Mesodermal cell (in vitro differentiated cells): ENCODE results near the gene APP.

Source experiments
- H3K27ac ChIP-seq: 2 replicates; pipeline ENCODE4 v1.7.0; 2013; ENCODE audit warnings: mild to moderate bottlenecking, low read depth, low read length, moderate library complexity; ENCODE audit not compliant: severe bottlenecking
- H3K36me3 ChIP-seq: 2 replicates; pipeline ENCODE4 v1.7.1; 2013; ENCODE audit warnings: mild to moderate bottlenecking, low read length, moderate library complexity; ENCODE audit not compliant: control insufficient read depth, insufficient read depth
- H3K4me1 ChIP-seq: one replicate; pipeline ENCODE4 v1.7.1; 2013; ENCODE audit warnings: mild to moderate bottlenecking, low read length; ENCODE audit not compliant: insufficient read depth, control insufficient read depth, poor library complexity, severe bottlenecking
- H3K4me3 ChIP-seq: 2 replicates; pipeline ENCODE4 v1.7.0; 2013; ENCODE audit warnings: low read length, control low read depth, mild to moderate bottlenecking; ENCODE audit not compliant: insufficient read depth, poor library complexity, severe bottlenecking; ENCODE audit errors: extremely low read depth
- H3K9me3 ChIP-seq: 2 replicates; pipeline ENCODE4 v1.7.1; 2013; ENCODE audit warnings: mild to moderate bottlenecking, low read length, moderate library complexity; ENCODE audit not compliant: control insufficient read depth
- WGBS, 2 experiments: methylation state at CpG; one replicate each; pipeline ENCODE4 v1.1.5; 2013; ENCODE audit warnings: missing lambda C conversion rate in 2 of 2; ENCODE audit not compliant: insufficient coverage in 2 of 2; 5-methylcytosine and 5-hydroxymethylcytosine counted together

Gene APP

DNA sequence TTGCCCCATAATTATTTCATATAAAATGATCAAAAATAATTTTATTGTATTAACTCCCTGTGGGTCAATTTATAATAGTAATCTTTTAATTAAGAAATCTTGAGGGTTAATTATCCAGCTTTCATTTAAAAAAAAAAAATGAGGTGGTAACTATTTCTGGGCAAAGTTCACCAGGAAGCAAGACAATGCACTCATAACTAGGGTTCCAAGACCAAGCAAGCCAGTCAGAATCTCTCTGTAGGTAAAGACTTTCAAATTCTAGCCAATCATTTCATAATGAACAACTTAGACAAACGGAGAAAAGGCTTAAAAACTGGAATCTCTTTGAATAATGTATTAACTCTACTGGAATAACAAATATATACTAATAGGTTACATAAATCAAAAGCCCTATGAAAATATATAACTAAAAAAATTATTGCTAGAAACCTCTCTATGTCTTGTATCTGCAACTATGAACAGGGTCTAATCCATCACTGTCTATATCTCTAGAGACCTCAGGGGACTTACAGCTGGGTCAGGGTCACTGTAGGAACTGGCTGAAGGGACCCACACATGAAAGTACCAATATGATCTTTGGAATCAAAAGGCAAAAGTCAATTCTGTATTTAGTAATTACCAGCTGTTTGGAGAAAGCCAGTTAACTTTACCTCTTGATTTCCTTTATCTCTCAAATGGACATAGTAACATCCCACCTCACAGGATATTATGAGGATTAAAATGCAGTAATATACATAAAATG, 43.3 kb downstream of the APP start:
- peaks cover 55% of the 10 kb centered on the region for H3K4me1 ChIP-seq
- H3K27ac ChIP-seq: peak overlapping the region; percentile 38
- no peaks in the 10 kb centered on the region for H3K36me3 ChIP-seq
- WGBS, 2 experiments: no CpG with 5 or more reads among the region's 1 CpG
- H3K4me3 ChIP-seq: no peak overlapping the region
- H3K9me3 ChIP-seq: no peaks in the 10 kb centered on the region

DNA sequence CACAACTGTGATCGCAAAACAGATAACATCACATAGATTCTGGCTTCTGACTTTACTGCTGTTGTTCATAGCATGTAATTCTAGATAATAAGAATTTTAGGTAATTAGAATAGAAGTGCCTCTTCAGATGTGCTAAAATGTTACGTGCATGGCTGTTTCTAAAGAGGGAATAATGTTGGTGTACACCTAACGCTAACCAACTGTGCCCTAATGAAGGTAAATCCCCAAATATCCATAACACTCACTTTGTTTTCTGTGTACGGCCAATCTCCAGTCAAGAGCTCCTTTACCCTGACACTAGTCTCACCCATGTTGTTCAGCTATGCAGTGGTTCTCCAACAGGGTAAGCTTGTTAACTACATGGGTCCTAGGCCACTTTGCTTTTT, 44.4 kb downstream of the APP start:
- Histone ChIP-seq H3K36me3 (peaks cover 5% of the 10 kb centered on the region), H3K27ac (no peak overlapping the region), H3K9me3 (no peaks in the 10 kb centered on the region), H3K4me3 (no peak overlapping the region), H3K4me1 (peaks cover 55% of the 10 kb centered on the region)
- 86 to 91% methylated on average over 1 to 3 of the region's 4 CpGs for WGBS, 2 experiments

DNA sequence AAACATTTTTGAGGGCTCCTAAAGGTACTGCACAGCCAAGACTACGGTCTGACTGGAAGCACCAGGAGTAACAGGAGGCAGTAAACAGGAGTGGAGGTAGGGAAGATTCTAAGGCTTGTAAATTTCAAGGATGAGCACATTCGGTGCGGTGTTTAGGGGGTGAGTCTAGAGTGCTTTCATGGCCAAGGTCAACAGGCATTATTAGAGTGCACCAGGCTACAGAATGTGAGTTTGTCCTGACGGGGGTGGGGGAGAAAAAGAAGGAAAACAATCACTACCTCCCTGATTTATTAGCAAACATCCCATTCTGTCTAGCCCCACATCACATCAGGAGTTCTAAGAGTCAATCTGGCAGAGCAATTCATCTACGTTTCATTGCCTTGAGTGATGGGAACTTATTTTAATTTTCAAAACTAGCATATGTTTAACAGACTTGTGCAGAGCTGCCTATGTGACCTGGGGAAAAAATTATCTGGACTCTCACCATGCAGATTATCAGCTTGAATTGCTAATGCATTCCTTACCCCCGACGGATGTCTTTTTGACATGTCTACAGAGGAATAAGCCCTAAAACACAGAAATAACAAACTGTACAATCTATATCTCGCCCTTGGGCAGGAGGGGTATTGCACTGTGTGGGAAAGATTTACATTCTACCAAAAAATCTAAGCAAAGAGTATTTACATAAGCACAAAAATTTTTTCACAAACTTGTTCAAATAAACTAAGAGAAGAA, 45.0 kb downstream of the APP start:
- H3K4me3 ChIP-seq: no peak overlapping the region
- no peak overlapping the region for H3K27ac ChIP-seq
- H3K9me3 ChIP-seq: no peaks in the 10 kb centered on the region
- H3K4me1 ChIP-seq: peaks cover 53% of the 10 kb centered on the region
- H3K36me3 ChIP-seq: peaks cover 5% of the 10 kb centered on the region
- whole genome bisulfite sequencing, 2 experiments: 91% methylated on average over 3 to 4 of the region's 8 CpGs

DNA sequence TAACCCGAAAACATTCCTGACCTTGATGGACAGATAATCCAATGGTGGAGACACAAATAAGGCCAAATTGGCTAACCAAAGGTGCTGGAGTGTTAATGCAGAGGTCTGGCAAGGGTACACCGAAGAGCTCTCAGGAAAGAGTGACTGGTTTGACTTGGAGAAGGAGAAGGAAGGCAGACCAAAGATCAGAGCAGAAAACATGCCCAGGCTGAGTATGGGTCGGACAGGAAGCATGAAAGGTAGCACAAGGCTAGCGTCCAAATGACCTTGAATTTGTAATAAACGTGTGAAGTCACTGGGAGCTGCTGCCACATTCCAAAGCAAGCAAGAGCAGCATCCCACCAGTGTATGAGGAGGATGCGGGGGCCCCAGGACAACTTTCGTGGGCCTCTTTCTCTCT, 45.7 kb downstream of the APP start:
- WGBS, 2 experiments: 85 to 89% methylated on average over 5 of the region's 7 CpGs
- no peaks in the 10 kb centered on the region for H3K9me3 ChIP-seq
- H3K27ac ChIP-seq: peak overlapping the region; percentile 70
- H3K4me1 ChIP-seq: peaks cover 50% of the 10 kb centered on the region
- H3K36me3 ChIP-seq: peaks cover 5% of the 10 kb centered on the region
- no peak overlapping the region for H3K4me3 ChIP-seq

DNA sequence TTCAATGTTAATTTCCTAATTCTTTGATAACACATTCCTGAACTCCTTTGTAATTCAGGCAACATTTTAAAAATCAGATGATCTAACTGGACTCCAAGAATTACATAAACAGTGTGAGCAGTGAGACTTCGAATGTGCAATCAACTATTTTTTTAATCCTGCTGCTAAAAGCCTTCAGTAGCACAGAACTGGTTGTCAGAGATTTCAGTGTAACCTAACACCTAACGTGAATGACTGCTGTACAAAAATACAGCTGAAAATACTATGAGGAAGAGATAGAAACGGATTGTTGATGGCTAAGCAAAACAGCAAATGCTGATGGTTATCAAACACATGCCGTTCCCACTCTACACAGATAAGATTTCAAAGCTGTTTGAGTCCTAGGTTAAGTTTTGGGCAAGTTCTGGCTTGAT, 46.1 kb downstream of the APP start:
- 86 to 100% methylated on average over 1 to 2 of the region's 4 CpGs for WGBS, 2 experiments
- H3K4me1 ChIP-seq: peaks cover 54% of the 10 kb centered on the region
- H3K36me3 ChIP-seq: peaks cover 5% of the 10 kb centered on the region
- no peaks in the 10 kb centered on the region for H3K9me3 ChIP-seq
- H3K27ac ChIP-seq: peak overlapping the region; percentile 70
- no peak overlapping the region for H3K4me3 ChIP-seq

DNA sequence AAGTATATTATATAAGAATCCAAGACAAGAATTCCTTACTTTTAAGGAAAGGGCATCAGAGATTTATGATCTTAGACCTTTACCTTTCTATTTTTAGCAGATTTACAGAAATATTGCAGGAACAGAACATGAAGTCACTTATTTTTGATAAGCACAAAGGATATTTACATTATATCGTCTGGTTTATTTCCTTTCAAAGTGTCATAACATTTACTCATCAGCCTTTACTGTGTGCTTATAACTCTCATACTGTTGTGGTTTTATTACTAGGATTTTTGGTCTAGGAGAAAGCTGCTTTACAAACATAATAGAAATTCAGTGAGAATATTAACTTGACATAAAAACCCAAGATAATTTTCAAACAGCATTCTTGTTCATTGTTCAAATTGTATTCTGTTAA, 47.6 kb downstream of the APP start:
- no peak overlapping the region for H3K27ac ChIP-seq
- H3K4me1 ChIP-seq: peaks cover 56% of the 10 kb centered on the region
- no CpG with 5 or more reads among the region's 1 CpG for WGBS, 2 experiments

DNA sequence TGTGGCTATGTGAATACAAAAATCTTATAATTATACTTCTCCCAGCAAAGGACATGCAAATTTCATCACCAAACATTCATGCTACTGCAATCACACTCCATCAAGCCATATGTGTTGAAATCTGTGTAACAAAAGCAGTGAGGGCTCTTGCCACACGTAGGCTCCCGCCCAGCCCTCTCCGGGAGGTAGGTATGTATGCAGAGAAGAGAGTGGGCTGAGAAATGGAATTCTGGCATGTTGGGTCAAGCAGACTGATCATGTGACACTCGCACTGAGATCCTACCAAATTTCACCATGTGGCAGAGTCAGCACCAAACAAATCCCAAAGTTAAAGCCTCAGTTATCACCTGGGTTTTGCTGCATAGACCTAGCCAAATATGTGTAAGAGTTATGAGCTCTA, 49.7 kb downstream of the APP start:
- H3K27ac ChIP-seq: no peak overlapping the region
- H3K4me1 ChIP-seq: peaks cover 55% of the 10 kb centered on the region

More for the DNA sequence above, 47.6 kb downstream of the APP start:
- Histone ChIP-seq H3K9me3 (no peaks in the 10 kb centered on the region), H3K4me3 (no peak overlapping the region), H3K36me3 (peaks cover 5% of the 10 kb centered on the region)

DNA sequence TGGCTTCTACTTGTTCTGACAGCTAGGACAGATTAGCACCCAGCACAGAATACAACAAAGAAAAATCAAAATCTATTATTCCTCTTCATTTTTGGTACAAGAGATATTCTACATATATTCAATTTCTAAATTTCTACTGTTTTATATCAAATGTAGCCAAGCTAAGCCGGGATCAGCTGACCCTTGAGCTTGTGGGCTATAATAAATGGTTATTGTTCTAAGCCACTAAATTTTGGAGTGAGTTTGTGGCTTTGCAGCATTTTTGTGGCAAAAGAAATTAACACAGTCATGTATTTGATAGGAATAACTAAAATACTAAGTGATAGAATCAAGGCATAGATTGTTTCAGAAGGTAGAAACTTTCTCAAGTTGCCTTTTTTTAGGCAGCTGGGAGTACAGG, 50.7 kb downstream of the APP start:
- WGBS, 2 experiments: no CpG with 5 or more reads among the region's 1 CpG
- Histone ChIP-seq H3K36me3 (peaks cover 5% of the 10 kb centered on the region), H3K9me3 (no peaks in the 10 kb centered on the region), H3K27ac (no peak overlapping the region), H3K4me1 (peaks cover 52% of the 10 kb centered on the region), H3K4me3 (no peak overlapping the region)

More for the DNA sequence above, 49.7 kb downstream of the APP start:
- WGBS, 2 experiments: 60% methylated on average over 1 of the region's 4 CpGs; no CpG with 5 or more reads in 1 of the 2 experiments
- Histone ChIP-seq H3K9me3 (no peaks in the 10 kb centered on the region), H3K36me3 (peaks cover 5% of the 10 kb centered on the region), H3K4me3 (no peak overlapping the region)

DNA sequence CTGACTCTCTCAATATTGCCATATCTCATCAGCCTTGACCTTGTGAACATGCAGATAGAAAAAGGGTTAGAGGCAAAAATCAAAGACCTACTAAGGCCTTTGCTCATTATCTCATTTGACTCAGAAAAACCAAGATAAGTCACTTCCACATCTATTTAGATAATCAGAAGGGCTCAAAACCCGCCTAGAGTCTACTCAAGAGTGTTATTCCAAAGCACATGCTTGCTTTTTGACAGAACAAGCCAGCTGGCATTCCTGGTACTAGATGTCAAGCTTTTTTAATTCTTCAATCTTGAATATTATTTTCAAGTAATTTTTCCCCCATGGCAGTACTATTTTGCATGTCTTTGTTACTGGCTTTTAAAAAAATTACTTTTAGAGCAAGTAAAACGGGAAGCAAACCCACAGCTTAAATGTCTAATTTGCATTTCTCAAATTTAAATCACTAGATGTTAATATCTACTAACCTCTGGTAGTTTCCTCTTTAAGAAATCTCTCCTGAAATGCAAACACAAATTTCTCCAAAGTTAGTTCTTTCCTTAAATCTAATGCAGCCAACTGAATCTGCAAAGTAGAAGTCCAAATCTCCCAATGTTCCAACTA, 51.5 kb downstream of the APP start:
- Histone ChIP-seq H3K9me3 (no peaks in the 10 kb centered on the region), H3K36me3 (peaks cover 5% of the 10 kb centered on the region), H3K27ac (no peak overlapping the region), H3K4me3 (no peak overlapping the region), H3K4me1 (peaks cover 43% of the 10 kb centered on the region)
- 40 to 67% methylated on average over 1 of the region's 2 CpGs for WGBS, 2 experiments

DNA sequence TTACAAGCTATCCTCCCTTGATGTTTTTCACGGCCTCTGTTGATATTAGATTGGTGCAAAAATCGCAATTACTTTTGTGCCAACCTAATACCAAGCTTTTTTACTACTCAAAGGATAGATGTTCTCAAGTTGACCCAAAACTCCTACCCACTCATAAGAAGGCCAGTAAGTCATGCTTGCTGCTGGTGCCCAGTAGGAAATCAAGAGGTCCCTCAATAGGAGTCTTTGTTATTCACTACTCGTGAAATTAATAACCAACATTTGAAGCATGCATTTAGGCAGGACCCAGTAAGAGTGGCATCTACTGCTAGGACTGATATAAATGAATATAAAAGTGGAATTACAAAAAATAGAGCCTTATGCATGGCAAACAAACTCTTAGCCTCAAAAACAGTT, 52.6 kb downstream of the APP start:
- Histone ChIP-seq H3K4me3 (no peak overlapping the region), H3K27ac (no peak overlapping the region), H3K4me1 (peaks cover 35% of the 10 kb centered on the region), H3K36me3 (peaks cover 5% of the 10 kb centered on the region), H3K9me3 (no peaks in the 10 kb centered on the region)
- WGBS, 2 experiments: 100% methylated on average over 1 of the region's 3 CpGs; no CpG with 5 or more reads in 1 of the 2 experiments
